Neural progenitor cell (in vitro differentiated cells): ENCODE results near the gene MANBA. TPM values are rescaled to one million over a fixed set of nuclear protein-coding genes. Genes with fewer than 3 reads are reported as not detected.
"Not testable (repeated sequence)": the region's sequence is repeated elsewhere in the genome, so short reads cannot be mapped to it uniquely, and the experiment has no call there.

Experiments
- DNase-seq: peaks from one replicate; pipeline ENCODE4 v3.0.0-alpha.2; 2016; ENCODE audit warnings: low spot score
- H2AFZ ChIP-seq: fragments of 200-600 bp; sonication (generic); replicated peaks from 2 replicates; pipeline ENCODE4 v1.6.1; 2016; ENCODE audit warnings: antibody characterized with exemption
- H3F3A ChIP-seq: fragments of 200-600 bp; sonication (generic); 2 replicates; pipeline ENCODE4 v1.6.1; 2016; ENCODE audit warnings: antibody characterized with exemption, low read depth
- H3K27ac ChIP-seq: fragments of 200-600 bp; sonication (generic); 2 replicates; pipeline ENCODE4 v1.5.1; 2016; ENCODE audit warnings: mild to moderate bottlenecking
- H3K27me3 ChIP-seq: fragments of 200-600 bp; sonication (generic); 2 replicates; pipeline ENCODE4 v1.6.1; 2016; ENCODE audit warnings: mild to moderate bottlenecking, moderate library complexity
- H3K36me3 ChIP-seq: fragments of 200-600 bp; sonication (generic); 2 replicates; pipeline ENCODE4 v1.5.1; 2016
- H3K4me1 ChIP-seq: fragments of 200-600 bp; sonication (generic); 2 replicates; pipeline ENCODE4 v1.6.1; 2016; ENCODE audit warnings: mixed run types
- H3K4me2 ChIP-seq: fragments of 200-600 bp; sonication (generic); 2 replicates; pipeline ENCODE4 v1.6.1; 2016
- H3K4me3 ChIP-seq: fragments of 200-600 bp; sonication (generic); 2 replicates; pipeline ENCODE4 v1.5.1; 2016
- H3K79me2 ChIP-seq: fragments of 200-600 bp; sonication (generic); 2 replicates; pipeline ENCODE4 v1.6.1; 2016; ENCODE audit warnings: low read depth
- H3K9ac ChIP-seq: fragments of 200-600 bp; sonication (generic); 2 replicates; pipeline ENCODE4 v1.6.1; 2016
- H3K9me3 ChIP-seq: fragments of 200-600 bp; sonication (generic); 2 replicates; pipeline ENCODE4 v1.5.1; 2016; ENCODE audit warnings: low read depth
- H4K20me1 ChIP-seq: fragments of 200-600 bp; sonication (generic); 2 replicates; pipeline ENCODE4 v1.6.1; 2016; ENCODE audit warnings: low read depth
- H3K27ac Mint-ChIP-seq: 3 replicates; pipeline ENCODE4 v1.8.0; 2021; ENCODE audit warnings: mixed read lengths
- H3K27me3 Mint-ChIP-seq: 2 replicates; pipeline ENCODE4 v1.8.0; 2022; ENCODE audit warnings: low read depth, mild to moderate bottlenecking, inconsistent platforms, moderate library complexity, mixed read lengths; ENCODE audit not compliant: insufficient read depth
- H3K36me3 Mint-ChIP-seq: 3 replicates; pipeline ENCODE4 v1.8.0; 2021; ENCODE audit warnings: mixed read lengths
- H3K4me1 Mint-ChIP-seq: 3 replicates; pipeline ENCODE4 v1.8.0; 2021; ENCODE audit warnings: mixed read lengths
- H3K4me3 Mint-ChIP-seq: 3 replicates; pipeline ENCODE4 v1.8.0; 2021; ENCODE audit warnings: mild to moderate bottlenecking, moderate library complexity, mixed read lengths
- H3K9me3 Mint-ChIP-seq: 3 replicates; pipeline ENCODE4 v1.8.0; 2020; ENCODE audit warnings: mixed read lengths
- CTCF ChIP-seq: fragments of 200-600 bp; sonication (generic); IDR thresholded peaks from 2 replicates; pipeline ENCODE4 v1.5.1; 2017; ENCODE audit warnings: antibody characterized with exemption, mild to moderate bottlenecking
- EZH2 ChIP-seq: fragments of 200-600 bp; sonication (generic); IDR thresholded peaks from 2 replicates; pipeline ENCODE4 v1.6.1; 2017; ENCODE audit warnings: antibody characterized with exemption, mild to moderate bottlenecking, moderate library complexity
- EZH2phosphoT487 ChIP-seq: fragments of 200-600 bp; sonication (generic); IDR thresholded peaks from 2 replicates; pipeline ENCODE4 v1.6.1; 2017; ENCODE audit warnings: antibody characterized with exemption
- total RNA-seq: library from RNA; depleted of rRNA; stranded (reverse); fragments of >200 nt; gene quantifications from 2 replicates; pipeline ENCODE4 v1.2.3, GENCODE V29; 2015; ENCODE audit warnings: low replicate concordance

MANBA gene
- total RNA-seq, 1 donor from 2014 or later: 53.4 TPM

- Histone ChIP-seq H3K4me3 (no peak overlapping the region), H3K27me3 (no peaks in the 10 kb centered on the region), H3K27ac (no peak overlapping the region), H3K79me2 (peaks cover 73% of the 10 kb centered on the region), H3K4me2 (no peak overlapping the region), H3K36me3 (no peaks in the 10 kb centered on the region), H3F3A (no peaks in the 10 kb centered on the region), H4K20me1 (peaks cover 3% of the 10 kb centered on the region), H3K4me1 (no peaks in the 10 kb centered on the region), H2AFZ (no peak overlapping the region), H3K9ac (no peak overlapping the region), H3K9me3 (no peaks in the 10 kb centered on the region)
- Mint-ChIP-seq H3K4me3 (no peak overlapping the region), H3K27ac (no peak overlapping the region), H3K36me3 (peaks cover 9% of the 10 kb centered on the region), H3K4me1 (peaks cover 6% of the 10 kb centered on the region), H3K27me3 (peaks cover 3% of the 10 kb centered on the region), H3K9me3 (peaks cover 6% of the 10 kb centered on the region)
- no peak for DNase-seq
- no peak for TF ChIP-seq CTCF
- no peak for TF ChIP-seq EZH2
- TF ChIP-seq EZH2phosphoT487: no peak
These were observed 6.7 kb downstream of the MANBA start for GRCh38 chr4:102754044-102754443.

GRCh38 chr4:102751941-102752340 is 8.8 kb downstream of the MANBA start:
- Mint-ChIP-seq H3K36me3 (peaks cover 6% of the 10 kb centered on the region), H3K4me1 (no peaks in the 10 kb centered on the region), H3K4me3 (no peak overlapping the region), H3K27ac (no peak overlapping the region), H3K9me3 (peaks cover 4% of the 10 kb centered on the region), H3K27me3 (peaks cover under 1% of the 10 kb centered on the region)
- no peak overlapping the region for H3K9ac ChIP-seq
- no peak overlapping the region for H2AFZ ChIP-seq
- peaks cover 57% of the 10 kb centered on the region for H3K79me2 ChIP-seq
- H3K27ac ChIP-seq: no peak overlapping the region
- H3K4me2 ChIP-seq: no peak overlapping the region
- no peak overlapping the region for H3K4me3 ChIP-seq
- TF ChIP-seq EZH2phosphoT487 (no peak), EZH2 (no peak), CTCF (no peak)
- peaks cover 4% of the 10 kb centered on the region for H4K20me1 ChIP-seq
- no peaks in the 10 kb centered on the region for H3K27me3 ChIP-seq
- no peaks in the 10 kb centered on the region for H3K9me3 ChIP-seq
- no peak for DNase-seq
- H3K4me1 ChIP-seq: no peaks in the 10 kb centered on the region
- H3K36me3 ChIP-seq: no peaks in the 10 kb centered on the region
- H3F3A ChIP-seq: no peaks in the 10 kb centered on the region

GRCh38 chr4:102743352-102743751 is 17.4 kb downstream of the MANBA start:
- H3K27me3 ChIP-seq, H3K4me3 ChIP-seq, H3K36me3 ChIP-seq, DNase-seq, H3F3A ChIP-seq, H4K20me1 ChIP-seq, H3K4me2 ChIP-seq, H3K27ac ChIP-seq, H3K4me1 Mint-ChIP-seq, H3K9me3 ChIP-seq, H3K27me3 Mint-ChIP-seq, H3K27ac Mint-ChIP-seq, H3K4me1 ChIP-seq, H3K9ac ChIP-seq, H2AFZ ChIP-seq, H3K4me3 Mint-ChIP-seq: not testable (repeated sequence)
- peaks cover 12% of the 10 kb centered on the region for H3K36me3 Mint-ChIP-seq
- H3K79me2 ChIP-seq: peaks cover 55% of the 10 kb centered on the region
- H3K9me3 Mint-ChIP-seq: peaks cover 27% of the 10 kb centered on the region

- H3K4me1 Mint-ChIP-seq, H3K9ac ChIP-seq, DNase-seq: not testable (repeated sequence)
These were observed 22.0 kb downstream of the MANBA start for GRCh38 chr4:102738802-102739201.

More at GRCh38 chr4:102738802-102739201, 22.0 kb downstream of the MANBA start:
- not testable (repeated sequence) for H3K4me3 ChIP-seq, H3K27me3 ChIP-seq, H3K27ac ChIP-seq, H3K27me3 Mint-ChIP-seq, H4K20me1 ChIP-seq, H3K4me1 ChIP-seq, H3F3A ChIP-seq, H3K9me3 ChIP-seq, H3K4me2 ChIP-seq, H3K27ac Mint-ChIP-seq, H3K36me3 ChIP-seq, H3K4me3 Mint-ChIP-seq, H2AFZ ChIP-seq
- H3K36me3 Mint-ChIP-seq: peaks cover 15% of the 10 kb centered on the region
- peaks cover 35% of the 10 kb centered on the region for H3K9me3 Mint-ChIP-seq
- peaks cover 69% of the 10 kb centered on the region for H3K79me2 ChIP-seq
